Panc1 (cell line): ENCODE measurements around the gene SMARCA1. TPM values are rescaled to one million over a fixed set of nuclear protein-coding genes. Genes with fewer than 3 reads are reported as not detected.

Experiments
- ATAC-seq: fragments of 200-7000 bp; cut with Tn5 transposase; 2 replicates; pipeline ENCODE4 v1.9.1; 2020; ENCODE audit warnings: mild to moderate bottlenecking, moderate library complexity
- BruUV-seq: library from RNA; stranded (reverse); fragments of 400-500 nt; replicated peaks from 2 replicates; lab custom pipeline; 2021; lab: Mats Ljungman, UMichigan
- CTCF ChIA-PET: fragments of 300-600 bp; sonication (Branson Sonifier 250); formaldehyde crosslinking; loops from one replicate; lab custom pipeline; 2022; ENCODE audit warnings: antibody characterized with exemption; lab: Charles Lee
- POLR2A ChIA-PET: fragments of 300-600 bp; sonication (Branson Sonifier 250); formaldehyde crosslinking; loops from one replicate; lab custom pipeline; 2022; ENCODE audit warnings: antibody characterized with exemption; lab: Charles Lee
- DNase-seq: peaks from one replicate; pipeline ENCODE4 v3.0.0-alpha.2; 2010; ENCODE audit warnings: low read depth, low spot score
- H3K27ac ChIP-seq: 2 replicates; pipeline ENCODE4 v1.5.1; 2011; ENCODE audit warnings: mild to moderate bottlenecking, low read length, inconsistent platforms
- H3K27me3 ChIP-seq: fragments of 200-500 bp; sonication (Bioruptor generic); 2 replicates; pipeline ENCODE4 v1.6.0; 2014; ENCODE audit warnings: low read length, inconsistent platforms; ENCODE audit not compliant: control insufficient read depth, insufficient read depth
- H3K36me3 ChIP-seq: fragments of 200-500 bp; sonication (Bioruptor generic); 2 replicates; pipeline ENCODE4 v1.5.1; 2014; ENCODE audit warnings: inconsistent platforms, mild to moderate bottlenecking, low read length, moderate library complexity; ENCODE audit not compliant: control insufficient read depth, insufficient read depth
- H3K4me1 ChIP-seq: 2 replicates; pipeline ENCODE4 v1.5.1; 2011; ENCODE audit warnings: inconsistent platforms, mild to moderate bottlenecking, low read length, moderate library complexity; ENCODE audit not compliant: control insufficient read depth, insufficient read depth
- H3K4me3 ChIP-seq, 2 experiments: 2 replicates each; pipeline ENCODE4 v1.5.1; 2011 to 2012; ENCODE audit warnings: low read depth in 2 of 2, low read length in 2 of 2, mild to moderate bottlenecking in 2 of 2, inconsistent platforms in 1 of 2, moderate library complexity in 1 of 2
- H3K9me3 ChIP-seq: fragments of 200-500 bp; sonication (Bioruptor generic); 2 replicates; pipeline ENCODE4 v1.5.1; 2014; ENCODE audit warnings: low read depth, mild to moderate bottlenecking, inconsistent platforms, low read length, moderate library complexity; ENCODE audit not compliant: control insufficient read depth, insufficient read depth
- CTCF ChIP-seq: fragments of 450-650 bp; IDR thresholded peaks from 2 replicates; pipeline ENCODE4 v1.5.1; 2017; ENCODE audit warnings: mild to moderate bottlenecking
- POLR2AphosphoS5 ChIP-seq: IDR thresholded peaks from 2 replicates; pipeline ENCODE4 v1.6.1; 2012; ENCODE audit warnings: mild to moderate bottlenecking, low read depth, low read length, moderate library complexity
- REST ChIP-seq, 2 experiments: IDR thresholded peaks; 2 replicates each; pipeline ENCODE4 v1.6.1; 2011 to 2012; ENCODE audit warnings: low read depth in 2 of 2, control low read depth in 1 of 2, low read length in 1 of 2, mild to moderate bottlenecking in 1 of 2, moderate library complexity in 1 of 2; ENCODE audit not compliant: insufficient read depth in 1 of 2
- SIN3A ChIP-seq: IDR thresholded peaks from 2 replicates; pipeline ENCODE4 v1.6.1; 2012; ENCODE audit warnings: low read depth, mild to moderate bottlenecking, low read length, moderate library complexity, borderline replicate concordance; ENCODE audit not compliant: insufficient read depth
- TCF7L2 ChIP-seq: IDR thresholded peaks from 2 replicates; pipeline ENCODE4 v1.6.1; 2011; ENCODE audit warnings: mild to moderate bottlenecking, low read depth, low read length, inconsistent platforms
- in situ Hi-C: cut with HindIII; loops from 2 replicates; pipeline ENCODE4 v1.10.0; 2016; ENCODE audit warnings: low sequenced_read_pairs, low pct_unique_long_range_greater_than_20kb
- intact Hi-C: fragments of 100-400 bp; cut with micrococcal nuclease; formaldehyde crosslinking; loops from one replicate; pipeline ENCODE4 v1.10.0; 2022; ENCODE audit not compliant: unreplicated experiment
- total RNA-seq: library from RNA; stranded (reverse); gene quantifications from one replicate; pipeline ENCODE4 v1.2.1, GENCODE V29; 2021; ENCODE audit not compliant: unreplicated experiment

The SMARCA1 gene
- total RNA-seq, 1 experiment from 2014 or later = 130 TPM

- POLR2A ChIA-PET = no interaction called here
These were observed 38.2 kb upstream of the SMARCA1 start for GRCh38 chrX:129561453-129561852.

DNA sequence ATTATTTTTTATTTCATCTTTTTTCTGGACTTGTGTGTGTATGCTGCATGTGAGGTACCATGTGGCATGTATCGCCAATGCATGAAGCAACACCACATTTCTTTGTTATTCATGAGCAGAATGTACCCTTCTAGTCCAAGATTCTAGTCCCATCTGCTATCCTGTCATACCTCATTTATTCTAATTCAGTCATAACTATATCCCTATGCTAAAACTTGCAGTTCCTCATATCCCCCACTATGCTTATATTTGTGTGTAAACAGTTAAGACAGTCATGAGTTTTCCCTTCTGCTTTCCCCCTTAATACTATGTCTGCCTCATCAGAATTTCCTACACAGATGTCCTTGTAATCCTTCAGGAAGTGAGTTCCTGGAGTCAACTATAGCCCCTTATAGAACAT, 36.5 kb upstream of the SMARCA1 start:
- ChIA-PET POLR2A (no interaction called here), CTCF (no interaction called here)
- Histone ChIP-seq H3K27ac (no peak overlapping the region), H3K4me1 (no peaks in the 10 kb centered on the region), H3K27me3 (no peaks in the 10 kb centered on the region), H3K36me3 (peaks cover 33% of the 10 kb centered on the region), H3K9me3 (no peaks in the 10 kb centered on the region), H3K4me3 (no peak overlapping the region)
- ATAC-seq = no peak
- intact Hi-C loops = no loop called here
- no TSS peak for BruUV-seq
- DNase-seq = no peak
- in situ Hi-C loops = no loop called here
- no peak for TF ChIP-seq REST (IDR thresholded peaks at IDR 0.05; ENCODE audit: insufficient read depth in 1 of 2, low read depth in 2 of 2, low read length in 1 of 2)

More at GRCh38 chrX:129561453-129561852, 38.2 kb upstream of the SMARCA1 start:
- BruUV-seq = no TSS peak
- no peak for TF ChIP-seq POLR2AphosphoS5
- no peaks in the 10 kb centered on the region for H3K9me3 ChIP-seq
- H3K27me3 ChIP-seq = no peaks in the 10 kb centered on the region
- peaks cover 35% of the 10 kb centered on the region for H3K36me3 ChIP-seq
- no peak for DNase-seq
- intact Hi-C loops (no loop called here), in situ Hi-C loops (no loop called here)
- H3K4me3 ChIP-seq = no peak overlapping the region
- no peak for ATAC-seq
- no peaks in the 10 kb centered on the region for H3K4me1 ChIP-seq
- H3K27ac ChIP-seq = no peak overlapping the region
- CTCF ChIA-PET = no interaction called here

- BruUV-seq = no TSS peak
- intact Hi-C loops = no loop called here
- Histone ChIP-seq H3K27me3 (no peaks in the 10 kb centered on the region), H3K4me3 (no peak overlapping the region), H3K27ac (no peak overlapping the region), H3K9me3 (no peaks in the 10 kb centered on the region), H3K4me1 (no peaks in the 10 kb centered on the region), H3K36me3 (peaks cover 29% of the 10 kb centered on the region)
- ChIA-PET POLR2A (no interaction called here), CTCF (no interaction called here)
- TF ChIP-seq TCF7L2 (no peak), POLR2AphosphoS5 (no peak), CTCF (no peak), SIN3A (no peak), REST (IDR thresholded peaks at IDR 0.05; ENCODE audit: insufficient read depth in 1 of 2, low read depth in 2 of 2, low read length in 1 of 2) (no peak)
- in situ Hi-C loops = no loop called here
- DNase-seq (no peak), ATAC-seq (no peak)
These were observed 34.7 kb upstream of the SMARCA1 start for GRCh38 chrX:129557844-129558480.
